Body of pancreas (tissue), 4 donors: ENCODE data around the gene PGM1. TPM values are rescaled to one million over a fixed set of nuclear protein-coding genes. Genes with fewer than 3 reads are reported as not detected.

Experiments
- ATAC-seq: fragments of 150-250 bp; one replicate; pipeline ENCODE4 v1.9.1; 2016
- DNase-seq, 4 donors: peaks; one replicate each; pipeline ENCODE4 v3.0.0-alpha.2; 2019
- H3K27ac ChIP-seq, 4 donors: fragments of 200-600 bp; sonication (generic); 1 replicate in 3 of 4; 2 replicates in 1 of 4; pipeline versions ENCODE4 v1.5.1 to v1.6.1; 2016 to 2019; ENCODE audit warnings: mild to moderate bottlenecking in 1 of 4, mixed read lengths in 1 of 4, moderate library complexity in 1 of 4
- H3K27me3 ChIP-seq, 2 donors: fragments of 200-600 bp; sonication (generic); one replicate each; pipeline ENCODE4 v1.6.0; 2016; ENCODE audit warnings: mild to moderate bottlenecking in 1 of 2
- H3K36me3 ChIP-seq, 2 donors: fragments of 200-600 bp; sonication (generic); replicated peaks in 1 of 2; 2 replicates each; pipeline ENCODE4 v1.5.1; 2016; ENCODE audit warnings: low read depth in 2 of 2; ENCODE audit not compliant: insufficient read depth in 1 of 2
- H3K4me1 ChIP-seq: fragments of 200-600 bp; sonication (generic); one replicate; pipeline ENCODE4 v1.6.0; 2016
- H3K4me3 ChIP-seq, 2 donors: fragments of 200-600 bp; sonication (generic); 1 replicate in 1 of 2; 2 replicates in 1 of 2; pipeline ENCODE4 v1.5.1; 2016 to 2019
- H3K9me3 ChIP-seq, 3 donors: fragments of 200-600 bp; sonication (generic); 1 replicate in 2 of 3; 2 replicates in 1 of 3; pipeline ENCODE4 v1.5.1; 2016
- CTCF ChIP-seq, 7 experiments: fragments of 450-650 bp in 4 of 7; fragments of 200-600 bp in 3 of 7; sonication (generic) in 3 of 7; IDR thresholded peaks; one replicate each; pipeline ENCODE4 v1.5.1; 2016 to 2019; ENCODE audit warnings: antibody characterized with exemption in 7 of 7
- POLR2A ChIP-seq, 3 donors: fragments of 450-650 bp; IDR thresholded peaks; one replicate each; pipeline ENCODE4 v1.6.1; 2016; ENCODE audit warnings: antibody characterized with exemption in 3 of 3, mild to moderate bottlenecking in 2 of 3
- WGBS, 2 donors: methylation state at CpG; one replicate each; pipeline ENCODE4 v1.1.5; 2017; 5-methylcytosine and 5-hydroxymethylcytosine counted together
- intact Hi-C: fragments of 100-400 bp; cut with DNase I; formaldehyde crosslinking; loops from one replicate; pipeline ENCODE4 v1.15.1; 2023
- total RNA-seq, 2 donors: library from RNA; depleted of rRNA; stranded (reverse); fragments of >200 nt; gene quantifications; one replicate each; pipeline ENCODE4 v1.1.0, GENCODE V29; 2016

Gene PGM1
- total RNA-seq, result 100 to 1,000 TPM in 1 of 2 donors, 10 to 100 TPM in 1; 68.5 to 123 TPM

GRCh38 chr1:63593303-63593885 lies at the start of gene PGM1:
Gene PGM1 (plus strand): TSS chr1:63593411. CDS start chr1:63593489, 78 bp downstream.
- Histone ChIP-seq H3K9me3 (no peaks in the 10 kb centered on the region), H3K4me3 (peak within 1 kb of the TSS; percentile 43 to 72), H3K4me1 (peaks cover 46% of the 10 kb centered on the region), H3K36me3 (no peaks in the 10 kb centered on the region), H3K27ac (peak within 1 kb of the TSS; percentile 95), H3K27me3 (no peaks in the 10 kb centered on the region)
- ATAC-seq (peak; percentile 75), DNase-seq (peak; percentile 75 to 85 (median 82))
- intact Hi-C loops, result no loop called here
- TF ChIP-seq CTCF (IDR thresholded peaks at IDR 0.05) (no peak), POLR2A (IDR thresholded peaks at IDR 0.05) (peak; percentile 48 to 78 (median 77))
- 1 to 4% methylated on average over 16 to 63 of the region's 64 CpGs for WGBS, 2 donors

GRCh38 chr1:63545780-63546179 lies 47.4 kb upstream of the PGM1 start:
- Histone ChIP-seq H3K4me1 (no peaks in the 10 kb centered on the region), H3K4me3 (no peak overlapping the region), H3K9me3 (no peaks in the 10 kb centered on the region), H3K27ac (no peak overlapping the region), H3K36me3 (no peaks in the 10 kb centered on the region), H3K27me3 (no peaks in the 10 kb centered on the region)
- DNase-seq (no peak), ATAC-seq (no peak)
- TF ChIP-seq CTCF (IDR thresholded peaks at IDR 0.05), result no peak
- no peak for TF ChIP-seq POLR2A (IDR thresholded peaks at IDR 0.05)
- intact Hi-C loops, result no loop called here

GRCh38 chr1:63547621-63548294 lies 45.5 kb upstream of the PGM1 start:
- Histone ChIP-seq H3K27me3 (no peaks in the 10 kb centered on the region), H3K4me1 (no peaks in the 10 kb centered on the region), H3K4me3 (no peak overlapping the region), H3K9me3 (no peaks in the 10 kb centered on the region), H3K36me3 (no peaks in the 10 kb centered on the region), H3K27ac (no peak overlapping the region)
- TF ChIP-seq CTCF (IDR thresholded peaks at IDR 0.05) (no peak), POLR2A (IDR thresholded peaks at IDR 0.05) (no peak)
- peak in 1 of 4 donors; percentile 3 for DNase-seq
- WGBS, 2 donors, result 88 to 92% methylated on average over 2 of the region's 2 CpGs
- no peak for ATAC-seq
- intact Hi-C loops, result no loop called here

GRCh38 chr1:63548303-63548702 lies 44.9 kb upstream of the PGM1 start:
- intact Hi-C loops, result no loop called here
- Histone ChIP-seq H3K4me1 (no peaks in the 10 kb centered on the region), H3K27ac (no peak overlapping the region), H3K4me3 (no peak overlapping the region), H3K36me3 (no peaks in the 10 kb centered on the region), H3K9me3 (no peaks in the 10 kb centered on the region), H3K27me3 (no peaks in the 10 kb centered on the region)
- TF ChIP-seq CTCF (IDR thresholded peaks at IDR 0.05) (no peak), POLR2A (IDR thresholded peaks at IDR 0.05) (no peak)
- ATAC-seq, result no peak
- 72 to 74% methylated on average over 2 of the region's 2 CpGs for WGBS, 2 donors
- no peak for DNase-seq

GRCh38 chr1:63548877-63549276 lies 44.3 kb upstream of the PGM1 start:
- no peaks in the 10 kb centered on the region for H3K27me3 ChIP-seq
- H3K4me3 ChIP-seq, result no peak overlapping the region
- DNase-seq (no peak), ATAC-seq (no peak)
- no peaks in the 10 kb centered on the region for H3K36me3 ChIP-seq
- 93 to 94% methylated on average over 13 of the region's 13 CpGs for WGBS, 2 donors
- H3K27ac ChIP-seq, result no peak overlapping the region
- H3K9me3 ChIP-seq, result no peaks in the 10 kb centered on the region
- intact Hi-C loops, result no loop called here
- no peak for TF ChIP-seq POLR2A (IDR thresholded peaks at IDR 0.05)
- TF ChIP-seq CTCF (IDR thresholded peaks at IDR 0.05), result no peak
- no peaks in the 10 kb centered on the region for H3K4me1 ChIP-seq
